Erythroblast (primary cell): ENCODE results near the gene ATP2A3.

Experiments used
- GATA1 ChIP-seq: IDR thresholded peaks from 2 replicates; pipeline ENCODE4 v1.6.1; 2011; ENCODE audit warnings: low read depth, mild to moderate bottlenecking, control low read depth, low read length, moderate library complexity
- POLR2A ChIP-seq: IDR thresholded peaks from 2 replicates; pipeline ENCODE4 v1.6.1; 2011; ENCODE audit warnings: mild to moderate bottlenecking, low read length

- TF ChIP-seq POLR2A: no peak
- TF ChIP-seq GATA1: no peak
Observed at GRCh38 chr17:3989041-3989886, 25.0 kb upstream of the ATP2A3 start.
